NCI-H526 (cell line): ENCODE measurements around the gene PGC.

Experiments used
- DNase-seq, 2 experiments: peaks; one replicate each; lab custom pipeline; 2025; lab: John Stamatoyannopoulos, UW

The PGC gene

DNA sequence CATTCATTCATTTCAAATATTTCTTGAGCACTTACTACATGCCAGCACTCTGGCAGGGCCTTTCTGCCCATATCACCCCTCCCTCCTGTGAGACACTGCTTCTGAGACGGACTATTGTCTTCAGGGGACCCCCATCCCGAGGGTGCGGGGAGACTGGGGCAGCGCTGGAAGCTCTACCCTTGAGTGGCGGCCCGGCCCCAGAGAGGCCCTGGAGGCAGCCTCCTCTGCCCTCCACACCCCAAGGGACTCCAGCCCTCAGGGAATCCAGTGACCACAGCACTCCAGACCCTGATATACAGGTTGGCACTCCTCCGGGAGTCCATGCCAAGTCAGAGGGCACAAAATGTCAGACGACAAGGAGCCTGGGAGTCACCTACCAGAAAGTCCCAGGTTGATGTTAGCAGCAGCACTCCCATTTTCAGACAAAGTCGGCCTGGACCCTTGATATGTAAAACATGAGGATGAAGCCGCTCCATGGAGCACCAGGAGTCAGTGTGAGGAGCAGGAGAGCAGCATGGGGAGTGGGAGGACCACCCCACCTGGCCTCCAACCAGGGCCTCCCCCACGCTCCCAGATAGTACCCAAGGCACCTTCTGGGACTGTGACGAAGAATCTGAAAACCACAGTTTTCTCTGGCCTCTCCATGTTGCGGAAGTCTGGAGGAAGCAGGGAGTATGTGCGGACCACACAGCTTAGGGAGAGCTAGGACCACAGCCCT, 32.5 kb downstream of the PGC start:
- DNase-seq, result no peak

DNA sequence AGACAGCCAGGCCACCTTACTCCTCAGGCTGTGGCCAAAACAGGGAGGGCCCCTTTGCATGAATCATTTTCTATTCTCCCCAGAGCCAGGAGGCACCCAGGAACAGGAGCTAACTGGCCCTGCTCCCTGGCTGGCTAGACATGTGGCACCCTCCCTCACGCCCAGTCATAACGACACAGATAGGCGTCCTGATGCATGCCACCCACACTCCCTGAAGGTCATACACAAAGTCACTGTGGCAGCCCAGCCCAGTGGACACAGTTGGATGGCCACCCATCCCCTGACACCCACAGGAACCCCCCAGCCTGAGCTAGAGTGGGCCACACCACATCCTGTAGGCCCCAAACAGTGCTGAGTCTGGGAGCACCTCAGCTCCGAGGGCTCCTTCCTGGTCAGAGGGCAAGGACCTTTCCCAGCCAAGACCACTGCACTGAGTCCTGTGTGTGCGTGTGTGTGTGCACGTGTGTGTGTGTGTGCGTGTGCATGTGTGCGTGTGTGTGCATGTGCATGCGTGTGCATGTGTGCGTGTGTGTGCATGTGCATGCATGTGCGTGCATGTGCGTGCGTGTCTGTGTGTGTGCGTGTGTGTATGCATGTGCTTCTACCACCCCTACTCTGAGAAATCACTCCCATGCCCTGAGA, 33.4 kb downstream of the PGC start:
- DNase-seq, result no peak

DNA sequence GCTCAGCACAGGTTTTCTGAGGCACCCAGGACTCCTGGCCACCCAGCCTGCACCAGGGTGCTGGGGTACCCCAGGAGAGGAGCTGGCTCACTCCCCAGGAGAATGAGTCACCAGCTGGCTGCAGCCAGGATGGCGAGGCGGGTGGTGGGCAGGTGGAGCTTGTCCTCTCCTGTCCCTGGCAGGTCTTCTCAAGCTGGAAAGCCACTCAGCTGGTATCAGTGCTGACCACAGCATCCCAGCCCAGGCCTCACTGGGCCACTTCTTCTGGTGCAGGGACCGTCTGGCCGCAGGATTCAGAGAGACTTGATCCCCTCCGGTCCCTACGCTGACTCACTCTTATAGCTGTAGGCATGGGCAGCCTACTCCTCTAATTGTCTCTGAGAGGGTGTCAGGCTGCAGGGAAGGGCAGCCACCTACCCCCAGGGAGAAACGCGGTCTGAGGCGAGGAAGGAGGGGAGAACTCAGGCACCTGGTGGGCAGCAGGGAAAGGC, 34.0 kb downstream of the PGC start:
- no peak for DNase-seq

DNA sequence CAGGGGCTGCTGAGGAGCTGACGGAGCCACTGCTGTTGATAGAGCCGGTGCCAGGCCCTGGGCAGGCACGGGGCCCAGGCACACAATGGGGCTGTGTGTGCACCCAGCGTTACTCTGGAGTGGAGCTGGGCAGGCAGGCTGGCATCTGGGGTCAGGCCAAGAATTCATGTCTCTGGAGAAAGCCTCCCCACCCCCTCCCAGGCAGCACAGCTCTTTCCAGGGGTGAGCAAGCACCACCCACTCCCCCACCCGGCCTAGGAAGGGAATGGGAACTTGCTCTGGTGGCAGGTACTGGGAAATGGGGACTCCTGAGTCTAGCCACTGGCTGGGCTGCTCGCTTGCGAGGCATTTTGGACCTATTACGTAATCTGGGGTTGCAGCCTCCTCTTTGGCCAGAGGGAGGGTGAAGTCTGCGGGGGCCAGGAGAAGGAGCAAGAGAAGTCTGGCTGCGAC, 34.5 kb downstream of the PGC start:
- no peak for DNase-seq

DNA sequence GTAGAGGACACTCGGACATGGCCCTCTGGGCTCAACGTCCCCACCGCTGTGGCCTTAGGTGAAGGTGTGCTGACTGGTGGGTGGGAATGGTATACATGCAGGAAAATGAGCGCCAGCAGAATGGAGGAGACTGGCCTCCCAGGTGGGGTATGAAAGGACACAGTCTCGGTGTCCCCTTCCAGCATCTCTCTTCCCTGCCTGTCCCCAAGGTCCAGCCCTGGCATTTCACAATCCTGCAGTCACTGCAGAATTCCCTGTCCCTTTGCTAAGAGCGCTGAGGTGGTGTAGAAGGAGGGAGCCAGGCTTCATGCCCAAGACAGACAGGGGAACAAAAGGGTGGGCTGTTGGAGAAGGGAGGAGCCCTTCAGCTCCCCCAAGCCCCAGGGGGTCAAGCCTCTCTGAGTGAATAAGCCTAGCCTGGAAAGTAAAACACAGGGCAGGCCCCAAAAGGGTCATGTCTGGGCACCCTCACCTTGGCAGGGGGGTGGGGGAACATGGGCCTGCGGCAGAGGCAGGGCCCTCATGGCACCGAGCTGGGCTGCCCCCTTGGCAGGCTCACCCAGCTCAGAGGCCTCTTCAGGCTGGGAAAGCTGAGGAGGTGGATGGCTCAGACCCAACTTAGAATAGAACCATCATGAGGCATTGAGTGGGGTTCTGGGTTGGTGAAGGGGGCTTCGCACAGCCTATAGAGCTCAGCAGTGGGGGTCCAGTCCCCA, 35.7 kb downstream of the PGC start:
- no peak for DNase-seq

DNA sequence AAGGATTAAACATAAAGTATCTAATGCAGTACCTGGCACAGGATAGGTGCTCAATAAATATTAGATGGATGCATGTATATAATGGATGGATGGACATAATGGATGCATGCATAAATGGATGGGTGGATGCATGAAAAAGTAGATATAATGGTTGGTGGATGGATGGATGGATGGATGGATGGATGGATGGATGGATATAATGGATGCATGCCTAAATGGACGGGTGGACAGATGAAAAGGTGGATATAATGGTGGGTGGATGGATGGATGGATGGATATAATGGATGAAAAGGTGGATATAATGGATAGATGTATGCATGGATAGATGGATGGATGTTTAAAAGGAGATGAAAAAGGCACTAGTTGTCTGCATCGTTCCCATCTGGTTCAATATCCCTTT, 37.8 kb downstream of the PGC start:
- DNase-seq, result no peak

DNA sequence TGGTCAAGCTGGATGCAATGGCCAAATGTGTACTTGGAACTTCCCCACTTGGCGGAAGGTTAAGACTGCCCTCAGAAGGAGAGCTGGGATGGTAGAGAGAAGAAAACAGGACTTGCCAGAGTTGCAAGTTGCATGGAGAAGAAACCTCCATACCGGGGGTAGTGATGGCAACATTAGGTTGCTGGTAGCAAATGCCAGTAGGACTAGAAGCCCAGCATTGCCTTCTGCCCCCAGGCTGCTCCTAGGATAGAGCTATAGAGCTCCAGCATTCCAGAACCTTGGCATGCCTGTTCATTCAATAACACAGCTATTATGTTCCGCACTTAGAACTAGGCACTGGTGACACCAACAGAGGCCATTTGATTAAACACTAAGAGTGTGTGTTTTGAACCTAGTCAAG, 38.3 kb downstream of the PGC start:
- no peak for DNase-seq

DNA sequence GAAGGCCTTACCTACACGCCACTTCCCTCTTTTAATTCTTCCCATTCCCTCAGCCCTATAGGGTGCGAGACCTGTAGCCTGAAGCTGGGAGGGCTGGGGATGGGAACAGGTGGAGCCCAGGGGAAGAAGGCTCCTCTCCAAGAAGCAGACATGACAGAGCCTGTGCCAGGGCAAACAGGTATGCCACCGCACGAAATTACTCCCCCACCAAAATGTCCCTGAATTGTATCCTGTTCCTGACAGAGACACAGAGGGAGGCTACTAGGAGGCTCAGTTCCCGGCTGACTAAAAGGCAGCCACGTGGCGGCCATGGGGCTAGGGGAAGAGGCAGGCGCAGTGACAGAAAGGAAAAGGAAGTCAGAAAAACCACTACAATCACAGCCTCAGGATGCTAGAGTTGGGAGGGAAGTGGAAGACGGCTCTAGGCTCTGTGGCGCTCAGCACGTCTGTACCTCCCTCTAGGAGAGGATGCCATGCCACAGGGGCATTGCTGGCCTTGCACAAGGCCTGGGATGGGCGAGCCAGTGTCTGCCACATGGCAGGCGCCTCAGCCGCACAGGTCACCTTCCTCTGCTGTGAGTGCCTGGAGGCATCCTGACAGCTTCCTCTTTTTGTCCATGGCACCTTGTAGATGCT, 39.5 kb downstream of the PGC start:
- DNase-seq, result no peak

DNA sequence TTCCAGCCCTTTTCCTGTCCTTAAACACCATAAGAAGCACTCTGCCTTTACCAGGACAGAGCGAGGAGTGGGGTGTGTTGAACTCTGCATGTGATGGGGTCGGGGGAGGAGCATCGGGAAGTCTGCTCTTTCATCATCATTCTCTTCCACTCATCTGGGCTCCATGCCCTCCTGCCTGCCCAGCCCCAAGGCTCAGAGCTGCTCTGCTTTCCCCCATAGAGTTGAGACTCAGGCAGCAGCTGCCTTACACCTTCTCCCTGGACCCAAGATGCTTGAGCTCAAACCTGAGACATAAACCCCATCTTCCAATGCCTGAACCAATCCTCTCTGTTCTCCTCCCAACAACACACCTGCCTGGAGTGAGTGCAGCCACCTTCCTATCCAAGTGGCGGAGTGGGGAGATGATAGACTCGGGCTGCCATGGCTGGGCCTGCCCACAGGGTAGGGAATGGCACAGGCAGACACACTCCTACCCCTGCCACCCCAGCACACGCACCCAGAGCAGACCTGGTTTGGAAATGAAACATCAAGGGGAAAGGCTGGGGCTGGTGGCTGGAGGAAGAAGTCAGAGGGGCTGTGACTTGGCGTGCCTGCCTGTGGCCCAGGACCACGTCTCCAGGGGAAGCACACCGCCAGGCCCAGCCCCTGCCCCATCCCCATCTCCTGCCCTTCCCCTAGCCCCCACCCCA, 40.2 kb downstream of the PGC start:
- DNase-seq, result no peak

DNA sequence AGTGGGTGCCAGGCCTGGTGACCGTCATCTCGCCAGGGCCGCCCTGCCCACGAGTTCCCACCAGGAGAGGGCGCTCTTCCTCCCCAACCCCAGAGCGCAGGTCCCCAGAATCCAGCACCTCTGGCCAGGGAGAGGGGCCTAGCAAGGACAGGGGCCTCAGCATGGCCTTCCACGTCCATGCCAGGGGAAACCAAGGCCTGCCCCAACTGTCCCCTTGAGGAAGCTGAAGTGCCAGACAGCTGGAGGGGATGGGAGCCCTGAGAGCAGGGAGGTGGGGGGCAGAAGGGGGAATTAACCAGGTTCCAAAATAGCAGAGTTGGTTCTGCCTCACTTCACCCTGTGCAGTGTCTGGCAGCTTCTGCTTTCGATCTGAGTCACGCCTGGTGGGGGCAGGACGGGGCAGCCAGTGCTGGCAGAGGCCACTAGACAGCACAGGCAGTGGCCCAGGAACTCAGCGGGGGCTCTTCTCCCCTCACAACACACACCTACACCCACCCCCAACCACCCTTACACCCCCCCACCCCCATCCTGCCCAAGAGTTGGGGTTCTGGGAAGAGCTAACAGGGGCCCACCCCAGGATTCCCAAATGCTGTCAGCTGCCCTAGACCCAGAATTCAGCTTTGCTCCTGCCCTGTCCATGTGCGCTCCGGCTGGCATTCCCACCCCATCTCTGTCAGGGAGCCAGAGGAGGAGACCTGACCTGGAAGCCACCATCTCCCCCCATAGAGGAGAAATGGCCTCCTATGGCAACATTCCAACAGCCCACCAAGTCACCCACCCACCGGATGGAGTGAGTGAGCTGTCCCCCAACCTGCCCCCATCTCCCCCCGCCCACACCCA, 41.0 kb downstream of the PGC start:
- DNase-seq, result peak in 1 of 2 experiments; percentile 56

DNA sequence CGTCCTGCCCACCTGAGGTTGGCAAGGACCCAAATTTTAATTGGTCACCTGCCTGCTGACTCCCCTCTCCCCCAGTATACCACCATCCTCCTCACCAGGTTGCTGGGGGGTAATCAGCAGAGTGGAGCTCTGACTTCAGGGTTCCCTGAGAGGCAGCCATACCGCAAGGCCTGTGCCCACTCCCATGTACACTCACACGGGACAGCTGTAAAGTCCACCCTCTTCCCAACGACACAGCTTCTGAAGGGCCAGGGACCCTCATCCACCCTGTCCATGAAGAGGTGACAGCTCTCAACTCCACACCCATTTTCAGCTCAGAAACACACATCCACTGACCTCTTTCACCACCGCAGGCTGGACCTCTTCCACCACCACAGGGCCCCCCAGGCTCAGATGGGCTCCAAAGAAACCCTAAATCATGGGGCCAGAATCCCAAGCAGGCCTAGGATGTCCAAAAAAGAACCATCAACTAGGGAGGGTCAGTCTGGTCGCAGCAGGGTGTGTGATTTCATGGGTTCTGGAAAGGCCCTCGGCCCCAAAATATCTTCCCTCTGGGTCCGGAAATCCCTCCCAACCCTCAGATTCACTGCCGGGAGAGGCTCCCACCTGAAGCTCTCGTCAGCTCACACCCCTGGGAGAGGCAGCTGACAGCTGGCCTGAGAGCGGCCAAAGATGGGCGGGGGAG, 41.7 kb downstream of the PGC start:
- DNase-seq, result no peak

DNA sequence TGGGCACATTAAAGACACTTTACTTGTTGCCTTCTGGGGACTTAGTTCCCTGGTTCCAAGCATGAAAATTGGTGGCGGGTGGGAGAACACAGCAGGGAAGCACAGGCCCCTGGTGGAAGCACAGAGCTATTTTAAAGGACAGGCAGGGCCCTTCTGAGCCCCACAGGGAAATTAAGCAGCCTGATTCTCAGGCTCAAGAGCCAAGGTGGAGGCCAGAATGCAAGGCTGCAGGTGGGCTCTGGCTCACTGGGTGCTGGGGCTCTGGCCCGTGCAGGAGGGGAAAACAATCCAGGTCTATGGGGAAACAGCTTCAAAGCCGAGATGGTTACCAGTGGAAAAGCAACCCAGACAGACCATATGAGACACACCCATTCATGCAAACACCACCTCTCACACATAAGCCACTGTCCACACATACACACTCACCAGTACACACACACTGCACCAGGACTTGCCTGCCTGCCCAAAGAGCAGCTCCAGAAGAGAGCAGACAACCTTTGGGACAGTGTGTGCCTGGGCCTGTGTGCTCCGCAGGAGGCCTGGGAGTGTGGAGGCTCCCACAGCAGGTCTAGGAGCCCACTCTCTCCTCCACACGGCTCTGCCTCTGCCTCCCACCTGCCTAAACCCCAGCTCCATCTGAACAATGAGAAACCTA, 42.4 kb downstream of the PGC start:
- DNase-seq, result no peak

DNA sequence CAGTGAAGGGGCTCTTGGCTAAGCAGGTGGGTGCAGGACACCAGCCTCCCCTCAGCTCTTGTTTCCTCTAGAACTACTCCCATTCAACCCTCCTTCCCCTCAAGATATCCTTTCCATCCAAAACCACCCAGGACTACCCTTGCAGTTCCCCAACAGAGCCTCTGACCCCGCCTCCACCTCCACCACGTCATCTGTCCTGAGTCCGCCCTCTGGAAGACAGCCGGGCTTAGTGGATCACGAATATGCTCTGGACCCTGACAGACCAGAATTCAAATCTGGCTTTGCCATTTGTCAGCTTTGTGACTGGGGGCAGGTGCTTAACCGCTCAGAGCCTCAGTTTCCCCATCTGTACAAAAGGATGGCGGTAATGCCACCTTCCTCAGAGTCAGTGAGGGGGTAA, 43.2 kb downstream of the PGC start:
- DNase-seq, result no peak

DNA sequence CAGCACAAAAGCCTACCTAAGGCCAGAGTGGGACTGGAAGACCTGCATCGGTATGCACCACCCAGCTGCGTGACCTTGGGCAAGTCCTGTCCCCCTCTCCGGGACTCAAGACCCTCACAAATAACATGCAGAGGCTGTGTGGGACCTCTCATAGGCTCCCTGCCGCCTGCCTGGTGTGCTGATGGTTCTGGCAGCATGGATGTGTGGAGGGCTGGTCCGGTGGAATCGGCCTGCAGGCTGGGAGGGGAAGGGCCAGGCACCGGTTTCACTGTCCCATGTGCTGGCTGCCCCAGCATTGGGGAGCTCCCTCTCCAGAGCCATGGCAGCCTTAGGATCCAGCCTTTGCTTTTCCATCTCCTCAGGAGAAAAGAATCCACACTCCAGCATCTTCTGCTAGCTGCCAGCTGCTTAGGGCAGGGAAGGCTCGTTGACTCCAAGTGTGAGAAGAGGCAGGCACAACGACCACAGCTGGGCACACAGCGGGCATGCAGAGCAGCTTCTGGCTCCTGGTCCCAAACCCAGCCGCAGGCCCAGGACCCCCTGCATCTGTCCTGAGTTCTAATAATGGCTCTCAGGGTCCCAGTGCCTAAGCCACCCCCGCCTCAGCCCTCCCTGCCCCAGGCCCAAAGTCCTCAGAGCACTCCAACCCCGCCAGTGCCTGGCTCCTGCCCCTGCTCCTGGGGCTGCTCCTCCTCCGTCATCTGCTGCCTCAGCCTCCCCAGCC, 44.3 kb downstream of the PGC start:
- DNase-seq, result no peak

DNA sequence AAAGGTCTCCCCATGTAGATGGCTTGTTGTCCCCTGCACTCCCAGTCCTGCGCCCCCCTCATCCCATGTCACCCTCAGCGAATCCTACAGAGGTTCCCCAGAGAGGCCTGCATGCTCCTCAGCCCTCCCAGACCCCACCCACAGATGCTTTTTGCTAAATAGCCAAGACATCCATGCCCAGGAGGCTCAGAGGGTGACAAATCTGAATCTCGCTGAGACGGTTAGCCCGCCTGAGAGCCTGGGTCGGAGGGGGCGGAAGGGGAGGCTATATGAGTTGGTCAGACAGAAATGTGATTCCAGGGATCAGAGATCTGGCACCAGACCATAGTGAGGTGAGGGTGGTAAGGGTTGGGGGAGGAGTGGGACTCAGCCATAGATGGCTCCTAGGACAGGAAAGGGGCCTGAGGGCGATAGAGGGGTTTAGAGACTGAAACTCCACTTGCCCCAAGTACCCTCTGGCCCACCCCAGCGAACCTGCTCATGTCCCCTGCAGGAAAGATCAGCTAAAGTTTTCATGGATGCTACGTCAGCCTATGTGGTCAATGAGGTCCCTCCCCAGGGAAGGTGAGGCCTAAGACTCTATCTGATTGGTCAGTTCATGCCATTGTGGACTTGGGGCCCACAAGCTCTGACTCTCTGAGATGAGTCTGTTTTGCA, 45.0 kb downstream of the PGC start:
- no peak for DNase-seq

DNA sequence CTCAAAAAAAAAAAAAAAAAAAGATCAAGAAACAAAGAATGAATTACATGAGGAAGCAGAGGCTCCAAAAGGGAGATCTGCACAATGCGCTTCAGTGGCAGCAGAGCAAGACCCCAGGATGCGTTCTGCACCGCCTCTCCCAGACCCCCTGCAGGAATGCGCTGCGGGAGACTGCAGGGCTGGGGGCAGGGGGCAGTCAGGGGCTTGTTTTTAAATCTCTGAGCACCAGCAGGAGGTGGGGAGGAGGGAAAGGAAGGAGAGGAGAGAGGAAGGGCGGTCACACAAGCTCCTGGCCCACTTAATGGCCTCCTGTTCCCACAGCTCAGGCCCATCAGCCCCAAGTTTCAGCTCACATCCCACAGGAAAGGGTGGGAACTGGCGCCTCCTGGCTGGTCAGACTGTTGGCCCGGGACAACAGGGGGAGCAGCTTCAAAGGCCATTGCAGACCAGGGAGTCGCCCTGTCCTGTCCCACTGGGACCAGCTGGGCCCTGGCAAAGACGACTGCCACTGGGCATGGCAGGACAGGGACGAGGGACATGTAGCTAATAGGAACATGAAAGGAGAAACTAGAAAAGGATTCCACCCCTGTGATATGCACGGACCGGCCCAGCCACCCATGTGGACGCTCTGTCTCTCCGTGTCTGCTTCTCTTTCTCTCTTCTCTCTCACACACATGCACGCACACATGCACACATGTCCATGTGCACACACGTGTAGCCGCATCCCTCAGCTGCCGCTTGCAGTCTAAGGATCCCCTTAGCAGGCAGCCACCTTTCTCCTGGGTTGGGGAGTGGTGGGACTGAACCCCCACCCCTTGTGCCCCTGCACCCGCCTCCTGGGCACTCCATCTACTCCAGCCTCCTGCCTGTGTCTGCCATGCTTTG, 46.5 kb downstream of the PGC start:
- DNase-seq, result no peak

DNA sequence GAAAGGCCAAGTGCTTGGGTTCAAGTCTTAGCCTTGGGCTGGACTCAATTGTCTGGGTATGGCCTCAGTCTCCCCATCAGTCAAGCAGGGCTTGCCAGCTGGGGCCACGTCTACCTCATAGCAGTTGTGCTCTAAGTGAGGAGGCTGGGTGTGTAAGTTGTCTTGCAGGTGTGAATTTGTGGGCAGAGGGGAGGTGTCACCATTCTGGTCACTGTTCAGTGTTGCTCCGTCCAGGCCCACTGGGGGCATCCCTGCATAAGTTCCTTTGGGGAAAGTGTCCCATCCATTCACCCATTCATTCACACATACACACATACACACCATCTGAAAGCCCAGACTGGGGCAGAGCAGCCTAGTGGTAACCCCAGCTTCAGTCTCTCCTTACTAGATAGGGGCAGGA, 48.1 kb downstream of the PGC start:
- no peak for DNase-seq
